ENCODE measurements around the gene DSCAM.

The DSCAM gene

DNA sequence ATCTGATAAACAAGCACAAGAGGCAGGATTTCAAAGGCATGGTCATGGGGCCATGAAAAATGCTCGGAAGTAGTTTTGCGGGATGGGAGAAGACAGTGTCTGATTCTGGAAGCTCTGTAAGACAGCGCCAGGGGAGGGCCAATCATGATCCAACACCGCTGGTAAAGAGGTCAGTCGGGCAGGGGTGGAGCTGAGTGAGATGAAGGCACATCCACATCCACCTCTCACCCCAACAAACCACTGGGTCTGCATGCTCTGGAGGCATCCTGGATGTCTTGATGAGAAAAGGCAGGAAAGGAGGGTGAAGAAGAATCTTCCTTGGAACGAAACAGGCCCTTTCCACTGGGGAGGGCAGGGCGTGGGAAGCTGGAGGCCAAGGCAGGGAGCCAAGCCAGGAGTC is 691.4 kb downstream of the DSCAM start:
- no peak for DNase-seq

DNA sequence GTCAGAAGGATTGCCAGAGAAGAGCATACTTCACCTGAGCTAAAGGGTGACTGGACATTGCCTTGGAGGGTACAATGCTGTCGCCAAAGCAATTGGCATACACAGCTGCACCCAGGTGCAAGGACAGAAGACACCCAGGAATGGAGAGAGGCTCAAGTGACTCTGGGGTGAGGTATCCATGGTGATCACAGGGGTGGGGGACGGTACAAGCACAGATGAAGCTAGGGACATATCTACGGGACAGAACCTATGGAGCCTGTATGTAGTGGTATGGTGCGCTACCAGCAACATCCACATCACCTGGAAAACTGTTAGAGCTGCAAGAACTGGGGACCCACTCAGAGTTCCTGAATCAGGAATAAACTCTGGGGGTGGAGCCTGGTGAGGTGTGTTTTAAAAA is 693.6 kb downstream of the DSCAM start:
- DNase-seq: no peak

- DNase-seq: no peak
These were observed 694.5 kb downstream of the DSCAM start for GRCh38 chr21:40152476-40152875.

DNA sequence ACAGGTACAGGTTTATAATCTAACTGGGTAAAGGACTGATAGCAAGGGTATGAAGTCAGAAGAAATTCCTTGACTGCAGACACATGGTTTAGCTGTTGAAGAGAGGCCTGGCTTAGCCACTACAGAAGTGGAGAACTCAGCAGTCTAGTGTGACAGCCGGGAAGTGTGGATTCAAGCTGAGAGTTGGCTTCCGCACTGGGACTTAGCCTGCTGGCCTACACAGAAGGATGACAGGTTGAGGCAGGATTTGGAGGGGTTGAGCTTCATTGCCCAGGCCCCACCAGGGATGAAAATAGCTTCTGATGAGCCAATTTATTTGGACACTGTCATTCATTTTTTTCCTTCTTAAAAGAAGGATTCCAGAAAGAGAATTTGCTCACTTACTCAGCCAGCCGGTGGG is 695.3 kb downstream of the DSCAM start:
- DNase-seq: no peak

GRCh38 chr21:40146216-40146837 is 700.6 kb downstream of the DSCAM start:
- no peak for DNase-seq

DNA sequence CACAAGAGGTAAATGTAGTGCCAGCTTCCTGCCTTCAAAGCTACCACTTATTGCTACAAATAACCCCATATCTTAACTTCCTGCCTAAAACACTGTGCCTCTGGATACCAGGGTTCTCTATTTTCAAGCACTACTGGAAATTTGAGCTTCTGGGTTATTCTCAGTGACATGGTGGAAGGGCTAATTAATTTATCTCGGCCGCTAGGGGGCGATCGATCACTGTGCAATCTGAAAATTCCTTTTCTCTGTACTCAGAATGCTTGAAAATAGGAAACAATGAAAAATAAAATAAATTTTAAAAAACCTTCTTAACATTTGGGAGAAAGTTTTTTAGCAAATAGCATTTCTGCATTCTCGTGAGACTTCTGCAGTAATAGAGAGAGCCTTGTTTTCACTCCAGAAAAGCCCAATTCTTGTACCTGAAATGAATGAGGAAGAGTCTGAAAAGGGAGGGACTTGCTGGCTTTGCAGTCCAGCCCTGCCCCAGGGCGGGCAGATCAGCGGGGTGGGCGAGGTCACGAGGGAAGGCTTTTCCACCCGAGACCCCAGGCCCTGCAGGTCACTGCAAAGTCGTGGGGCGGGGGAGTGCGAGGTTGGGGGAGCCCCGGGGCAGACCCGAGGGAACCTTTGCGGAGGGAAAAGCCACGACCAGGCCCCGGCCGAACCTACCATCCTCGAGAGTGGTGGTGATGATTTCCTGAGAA is 703.0 kb downstream of the DSCAM start:
- DNase-seq: peak; percentile 66

GRCh38 chr21:40141621-40142020 is 705.3 kb downstream of the DSCAM start:
- DNase-seq: no peak

- no peak for DNase-seq
These were observed 706.3 kb downstream of the DSCAM start for GRCh38 chr21:40140675-40141074.

- DNase-seq: no peak
These were observed 707.3 kb downstream of the DSCAM start for GRCh38 chr21:40139636-40140035.

GRCh38 chr21:40136571-40136970 is 710.4 kb downstream of the DSCAM start:
- no peak for DNase-seq

DNA sequence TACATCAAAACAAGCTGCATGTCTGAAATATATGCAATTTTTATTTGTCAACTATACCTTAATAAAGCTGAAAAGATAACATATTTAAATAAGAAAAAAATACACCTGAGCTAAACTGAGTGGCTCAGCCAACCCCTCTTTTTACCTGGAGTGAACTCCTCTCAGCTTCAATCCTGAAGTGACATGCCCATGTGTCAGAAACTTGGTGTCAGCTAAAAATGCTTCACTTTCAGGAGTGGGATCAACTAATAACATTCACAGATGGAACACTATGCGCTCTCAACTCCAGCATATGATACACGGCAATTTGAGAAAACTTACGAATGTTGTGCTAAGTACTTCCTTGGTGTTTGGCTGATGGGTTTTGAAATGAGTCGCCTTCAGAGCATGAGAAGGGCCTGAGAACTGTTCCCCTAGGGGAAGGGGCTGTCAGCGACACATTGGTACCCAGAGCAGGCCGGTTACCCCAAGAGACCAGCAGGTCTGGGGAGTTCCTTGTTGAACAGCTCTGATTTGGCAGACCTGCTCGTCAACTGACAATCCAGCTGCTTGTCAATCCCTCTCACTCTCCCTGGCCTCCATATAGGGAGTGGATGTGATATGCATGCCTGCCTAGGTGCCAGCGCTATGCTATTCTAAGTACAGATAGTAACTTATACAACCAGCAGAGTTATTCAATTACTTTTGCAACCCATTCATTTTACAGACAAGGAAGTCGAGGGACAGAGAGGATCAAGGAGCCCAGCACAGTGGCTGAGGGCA is 712.0 kb downstream of the DSCAM start:
- DNase-seq: no peak

DNA sequence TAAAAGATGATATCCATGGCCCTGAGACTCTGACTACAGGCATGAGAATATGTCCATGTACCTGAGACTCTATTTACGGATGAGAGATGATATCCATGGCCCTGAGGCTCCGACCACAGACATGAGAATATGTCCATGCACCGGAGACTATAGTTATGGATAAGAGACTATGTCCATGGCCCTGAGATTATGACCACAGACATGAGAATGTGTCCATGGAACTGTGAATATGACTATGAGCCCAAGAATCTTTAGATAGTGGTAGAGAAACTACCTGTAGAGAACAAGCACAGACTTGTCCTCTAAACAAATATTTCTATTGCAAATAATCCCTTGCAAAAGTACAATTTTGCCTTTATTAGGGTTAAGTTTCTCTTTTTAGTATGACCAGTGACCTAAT is 716.5 kb downstream of the DSCAM start:
- DNase-seq: no peak

DNA sequence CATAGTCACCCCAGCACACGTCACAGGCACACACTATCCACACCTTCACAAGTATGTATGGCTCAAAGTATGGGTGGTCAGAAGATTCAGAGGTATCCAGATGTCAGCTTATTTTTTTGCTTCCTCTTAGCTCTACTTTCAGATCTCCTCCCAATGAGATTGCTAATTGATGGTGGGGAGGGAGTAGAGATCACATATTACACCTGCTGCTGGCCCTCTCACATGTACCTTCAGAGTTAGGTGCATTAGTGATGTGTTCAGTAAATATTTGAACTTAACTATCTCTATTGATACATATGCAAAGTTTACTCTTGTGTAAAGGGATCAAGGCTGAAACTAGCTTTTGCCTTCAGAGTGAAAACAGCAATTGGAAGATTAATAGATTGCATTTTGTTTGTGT is 717.1 kb downstream of the DSCAM start:
- DNase-seq: no peak

- DNase-seq: no peak
These were observed 718.1 kb downstream of the DSCAM start for GRCh38 chr21:40128891-40129290.

GRCh38 chr21:40120940-40121575 is 725.9 kb downstream of the DSCAM start:
- no peak for DNase-seq

DNA sequence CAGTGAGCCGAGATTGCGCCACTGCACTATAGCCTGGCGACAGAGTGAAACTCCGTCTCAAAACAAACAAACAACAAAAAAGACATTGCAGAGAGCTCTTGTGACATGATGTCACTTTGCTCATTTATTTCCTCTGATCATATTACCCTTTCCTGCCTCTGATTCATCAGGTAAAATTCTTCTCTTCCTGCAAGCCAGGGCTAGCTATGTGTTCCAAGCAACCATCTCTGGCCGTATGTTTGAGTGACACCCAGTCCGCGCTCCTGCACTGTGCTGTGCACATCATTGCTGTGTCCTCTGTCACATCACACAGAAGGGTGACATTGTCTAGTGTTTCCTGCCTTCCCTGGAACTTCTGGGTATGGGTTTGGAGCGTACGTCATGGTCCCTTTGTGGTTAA is 728.4 kb downstream of the DSCAM start:
- no peak for DNase-seq

DNA sequence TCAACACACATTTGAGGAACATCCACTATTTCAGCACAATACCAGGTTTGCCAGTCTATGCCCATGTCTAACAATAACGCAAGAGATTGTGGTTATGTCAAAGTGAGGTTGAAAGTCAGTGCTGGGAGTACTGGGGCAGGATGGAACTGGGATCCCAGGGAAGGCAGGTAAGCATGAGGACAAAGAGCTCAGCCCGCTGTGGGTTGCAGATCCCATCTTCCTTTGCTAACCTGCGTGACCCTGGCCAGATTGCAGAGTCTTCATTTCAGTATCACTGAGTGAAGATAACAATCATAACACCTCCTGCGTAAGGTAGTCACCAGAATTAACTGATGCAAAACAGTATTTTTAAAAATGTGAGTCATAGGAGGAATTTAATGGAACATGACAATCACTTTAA is 729.7 kb downstream of the DSCAM start:
- DNase-seq: no peak

- DNase-seq: no peak
These were observed 731.2 kb downstream of the DSCAM start for GRCh38 chr21:40115775-40116174.

GRCh38 chr21:40102682-40103081 is 744.3 kb downstream of the DSCAM start:
- DNase-seq: no peak

DNA sequence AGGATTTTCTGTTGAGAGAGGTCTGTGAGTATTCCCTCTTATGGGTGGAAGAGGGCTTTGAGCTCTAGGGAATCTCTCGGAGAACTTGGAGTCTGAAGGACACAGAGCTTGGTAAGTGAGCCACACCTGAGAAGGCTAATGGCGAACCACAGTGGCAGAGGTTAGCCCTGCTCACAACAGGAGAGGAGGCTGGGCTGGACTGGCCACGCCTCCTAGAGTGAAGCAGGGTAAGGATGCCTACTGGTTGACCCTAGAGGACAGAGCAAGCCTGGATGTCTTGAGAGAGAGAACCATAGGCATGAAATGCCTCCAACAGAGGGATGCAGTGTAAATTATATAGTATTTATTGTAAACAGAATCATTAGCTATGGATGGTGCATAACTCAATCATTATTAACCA is 747.1 kb downstream of the DSCAM start:
- no peak for DNase-seq

- DNase-seq: no peak
These were observed 751.5 kb downstream of the DSCAM start for GRCh38 chr21:40095477-40095876.

DNA sequence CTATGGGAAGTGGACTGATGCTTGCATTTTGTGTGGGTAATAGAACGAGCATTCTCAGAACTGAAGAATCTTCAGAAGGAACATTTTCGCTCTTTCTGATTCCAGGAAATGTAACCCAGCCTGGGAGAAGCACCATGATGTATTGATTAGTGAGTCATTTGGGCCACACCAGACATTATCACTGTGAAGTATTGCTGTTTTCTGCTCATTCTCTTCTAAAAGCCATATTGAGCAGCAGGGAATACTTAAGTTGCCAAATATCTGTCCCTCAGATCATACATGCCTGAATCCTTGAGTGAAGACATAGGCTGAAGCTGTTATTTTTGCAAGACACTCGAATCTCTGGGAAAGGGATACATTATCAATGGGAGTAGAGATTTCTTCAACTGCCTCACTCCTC is 766.6 kb downstream of the DSCAM start:
- DNase-seq: no peak

GRCh38 chr21:40074710-40075109 is 772.2 kb downstream of the DSCAM start:
- DNase-seq: no peak

DNA sequence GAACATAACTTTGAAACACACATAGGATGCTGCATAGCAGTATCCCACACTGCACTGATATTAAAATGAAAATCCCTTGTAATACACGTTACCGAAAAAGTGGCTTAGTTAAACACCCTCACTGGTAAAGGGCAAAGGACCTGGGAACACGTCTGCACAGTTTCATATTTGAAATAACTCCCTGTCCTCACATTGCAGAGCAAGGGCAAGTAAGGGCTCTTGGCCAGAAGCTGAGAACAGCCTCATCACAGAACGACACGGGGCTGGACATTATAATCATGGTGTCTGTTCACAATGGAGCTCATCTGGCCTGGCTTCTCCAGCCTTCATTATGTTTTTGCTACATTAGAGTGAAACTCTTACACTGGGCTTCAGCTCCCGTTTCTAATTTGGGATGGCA is 772.8 kb downstream of the DSCAM start:
- no peak for DNase-seq

Measured in activated CD4-positive, alpha-beta T cell treated with anti-CD3 and anti-CD28 coated beads for 48 hours (primary cell).